K562 (cell line): ENCODE results near the gene TMX1. TPM values are rescaled to one million over a fixed set of nuclear protein-coding genes. Genes with fewer than 3 reads are reported as not detected.

ENCODE experiments used
- ATAC-seq: fragments of 200-7000 bp; cut with Tn5 transposase; 3 replicates; pipeline ENCODE4 v1.9.1; 2020; ENCODE audit warnings: moderate library complexity
- BruUV-seq: library from RNA; stranded (reverse); fragments of 400-500 nt; replicated peaks from 2 replicates; lab custom pipeline; 2021; lab: Mats Ljungman, UMichigan
- CTCF ChIA-PET: fragments of 300-600 bp; formaldehyde crosslinking; extraction: SDS; loops from one replicate; lab custom pipeline; 2021; ENCODE audit warnings: low intra/inter-chr PET ratio; lab: Yijun Ruan, JAX
- POLR2A ChIA-PET: fragments of 300-600, 350-650 bp; sonication (Branson Sonifier 250); formaldehyde crosslinking; extraction: SDS; loops from one replicate; lab custom pipeline; 2021; ENCODE audit warnings: antibody characterized with exemption, inconsistent platforms; lab: Yijun Ruan, JAX
- DNase-seq, 4 experiments: peaks; one replicate each; pipeline versions ENCODE4 v3.0.0 to v3.0.0-alpha.2; 2011 to 2018; ENCODE audit warnings: low spot score in 3 of 4, mixed read lengths in 3 of 4; ENCODE audit errors: extremely low read depth in 1 of 4
- FAIRE-seq: peaks from 2 replicates; lab custom pipeline; 2011; peaks lifted over from hg19 to GRCh38; lab: Jason Lieb, UNC
- H2AFZ ChIP-seq: 2 replicates; pipeline ENCODE4 v1.6.0; 2011; ENCODE audit warnings: low read depth, low read length, control low read depth, inconsistent platforms
- H3K27ac ChIP-seq: fragments of 200-600 bp; 3 replicates; pipeline ENCODE4 v1.8.0; 2011; ENCODE audit warnings: low read depth, mild to moderate bottlenecking, control low read depth, inconsistent platforms, low read length, moderate library complexity, mixed read lengths; ENCODE audit errors: extremely low read depth
- H3K27me3 ChIP-seq, 2 experiments: fragments of 300-600 bp in 1 of 2; 2 replicates in 1 of 2; 3 replicates in 1 of 2; pipeline versions ENCODE4 v1.6.0 to v1.8.0; 2011; ENCODE audit warnings: inconsistent platforms in 2 of 2, low read length in 2 of 2, mild to moderate bottlenecking in 1 of 2, mixed read lengths in 1 of 2, moderate library complexity in 1 of 2; ENCODE audit not compliant: control insufficient read depth in 2 of 2, insufficient read depth in 2 of 2
- H3K36me3 ChIP-seq: fragments of 300-600 bp; 3 replicates; pipeline ENCODE4 v1.8.0; 2011; ENCODE audit warnings: mild to moderate bottlenecking, low read length, inconsistent platforms; ENCODE audit not compliant: control insufficient read depth, insufficient read depth
- H3K4me1 ChIP-seq, 2 experiments: fragments of 200-600 bp in 1 of 2; replicated peaks in 1 of 2; 2 replicates in 1 of 2; 3 replicates in 1 of 2; pipeline versions ENCODE4 v1.5.1 to v1.8.0; 2011; ENCODE audit warnings: inconsistent platforms in 2 of 2, low read length in 2 of 2, mild to moderate bottlenecking in 1 of 2, mixed read lengths in 1 of 2, moderate library complexity in 1 of 2; ENCODE audit not compliant: control insufficient read depth in 2 of 2, insufficient read depth in 2 of 2
- H3K4me2 ChIP-seq: 2 replicates; pipeline ENCODE4 v1.6.1; 2011; ENCODE audit warnings: low read length, control low read depth, inconsistent platforms, mixed read lengths; ENCODE audit not compliant: insufficient read depth
- H3K4me3 ChIP-seq: fragments of 200-600 bp; sonication (generic), shearing (Covaris generic); 2 replicates; pipeline ENCODE4 v1.5.1; 2016; ENCODE audit warnings: control low read depth, inconsistent platforms
- H3K79me2 ChIP-seq: fragments of 200-600 bp; 3 replicates; pipeline ENCODE4 v1.8.0; 2011; ENCODE audit warnings: low read length, inconsistent platforms; ENCODE audit not compliant: control insufficient read depth, insufficient read depth
- H3K9ac ChIP-seq, 2 experiments: 2 replicates each; pipeline versions ENCODE4 v1.6.0 to v1.6.1; 2011; ENCODE audit warnings: low read depth in 2 of 2, low read length in 2 of 2, control low read depth in 1 of 2, inconsistent platforms in 1 of 2, mild to moderate bottlenecking in 1 of 2, mixed read lengths in 1 of 2; ENCODE audit not compliant: insufficient read depth in 1 of 2
- H3K9me1 ChIP-seq: one replicate; pipeline ENCODE4 v1.6.0; 2011; ENCODE audit warnings: inconsistent platforms, mild to moderate bottlenecking, low read length, moderate library complexity; ENCODE audit not compliant: control insufficient read depth, insufficient read depth
- H3K9me3 ChIP-seq: replicated peaks from 2 replicates; pipeline ENCODE4 v1.5.1; 2011; ENCODE audit warnings: low read depth, low read length, inconsistent platforms; ENCODE audit not compliant: control insufficient read depth, insufficient read depth
- H4K20me1 ChIP-seq: replicated peaks from 2 replicates; pipeline ENCODE4 v1.6.1; 2011; ENCODE audit warnings: low read length, inconsistent platforms, mixed read lengths; ENCODE audit not compliant: control insufficient read depth, insufficient read depth
- ARID2 ChIP-seq: fragments of 450-650 bp; IDR thresholded peaks from 2 replicates; pipeline ENCODE4 v1.6.1; 2017; ENCODE audit warnings: antibody characterized with exemption, mild to moderate bottlenecking
- DACH1 ChIP-seq: fragments of 450-650 bp; IDR thresholded peaks from 2 replicates; pipeline ENCODE4 v1.6.1; 2018; ENCODE audit not compliant: partially characterized antibody
- SREBF2 ChIP-seq: sonication (generic); formaldehyde crosslinking; IDR thresholded peaks from 2 replicates; pipeline ENCODE4 v1.4.0; 2020; ENCODE audit warnings: mild to moderate bottlenecking, missing genetic modification reagents
- ZSCAN29 ChIP-seq: fragments of 450-650 bp; IDR thresholded peaks from 2 replicates; pipeline ENCODE4 v1.6.1; 2017
- WGBS: fragments of 100-300 bp; shearing (Covaris generic); methylation state at CpG from one replicate; pipeline ENCODE4 v1.1.6; 2016; ENCODE audit warnings: low coverage, mixed read lengths; ENCODE audit not compliant: insufficient coverage; ENCODE audit errors: missing lambda C conversion rate; 5-methylcytosine and 5-hydroxymethylcytosine counted together
- in situ Hi-C: fragments of 300-500 bp; cut with MboI; formaldehyde crosslinking; loops from 4 replicates; pipeline ENCODE4 v1.15.0; 2018; ENCODE audit warnings: inconsistent platforms, mixed read lengths
- intact Hi-C: fragments of 100-400 bp; cut with micrococcal nuclease; formaldehyde crosslinking; loops from 2 replicates; pipeline ENCODE4 v1.14.2; 2022
- polyA plus RNA-seq, 8 experiments: library from polyadenylated mRNA; depleted of rRNA in 4 of 8; stranded (reverse) in 5 of 8; unstranded in 3 of 8; fragments of >200 nt; fragmentation: Nextera tagmentation in 2 of 8; fragmentation: Illumina TruSeq in 1 of 8; extraction: Ambion mirVana in 2 of 8; extraction: Trizol in 1 of 8; gene quantifications; 2 replicates each; pipeline versions ENCODE4 v1.2.1 to v1.2.3, GENCODE V29; 2011 to 2014; ENCODE audit warnings: inconsistent platforms in 1 of 8, missing spikeins in 1 of 8
- total RNA-seq, 7 experiments: library from RNA; depleted of rRNA in 6 of 7; stranded (reverse); fragments of >200 nt in 6 of 7; fragmentation: Illumina TruSeq in 2 of 7; extraction: Trizol in 2 of 7; gene quantifications; 2 replicates each; pipeline versions ENCODE4 v1.2.1 to v1.2.3, GENCODE V29; 2011 to 2021; ENCODE audit warnings: low replicate concordance in 1 of 7
- TF ChIP-seq, protein P1 (sequence below): fragments of 450-650 bp; formaldehyde crosslinking; IDR thresholded peaks from 2 replicates; pipeline ENCODE4 v1.4.0; 2022; ENCODE audit warnings: missing genetic modification characterization
- TF ChIP-seq, protein P2 (sequence below): sonication (generic); formaldehyde crosslinking; IDR thresholded peaks from 2 replicates; pipeline ENCODE4 v1.8.0; 2022; ENCODE audit warnings: missing genetic modification reagents, mild to moderate bottlenecking, moderate library complexity, borderline replicate concordance
- TF ChIP-seq, protein P3 (sequence below): fragments of 250-450 bp; sonication (Bioruptor Pico); IDR thresholded peaks from 2 replicates; pipeline ENCODE4 v1.5.0; 2020; ENCODE audit warnings: mild to moderate bottlenecking, borderline replicate concordance

Gene TMX1
- total and polyA plus RNA-seq, 9 of the 15 experiments (the other 6 are each of a cell fraction or from before 2014, with no cell fraction given), result 19.5 to 101 (median 34.7) TPM

DNA sequence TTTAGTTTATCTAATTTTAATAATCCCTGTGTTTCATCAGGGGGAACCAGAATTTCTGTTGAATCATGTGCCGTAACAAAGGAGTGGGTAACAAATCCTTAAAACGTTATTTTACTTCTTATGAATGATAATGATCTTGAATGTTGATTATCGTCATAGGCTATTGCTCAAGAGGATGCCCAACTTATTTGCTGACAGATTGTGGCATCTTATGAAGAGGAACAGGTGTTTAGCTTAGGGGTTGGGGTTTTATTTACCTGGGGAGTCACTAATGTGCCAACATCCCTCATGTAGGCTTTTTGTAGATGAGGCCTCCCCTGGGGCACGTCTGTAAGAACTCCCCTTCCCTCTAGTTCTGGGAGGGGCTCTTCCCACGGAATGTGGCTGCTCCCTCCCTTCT lies 32.4 kb upstream of the TMX1 start:
- H2AFZ ChIP-seq, result no peak overlapping the region
- no peak for FAIRE-seq
- no peaks in the 10 kb centered on the region for H3K9me3 ChIP-seq
- no peaks in the 10 kb centered on the region for H3K79me2 ChIP-seq
- TF ChIP-seq DACH1, result no peak
- TF ChIP-seq, protein P1, sequence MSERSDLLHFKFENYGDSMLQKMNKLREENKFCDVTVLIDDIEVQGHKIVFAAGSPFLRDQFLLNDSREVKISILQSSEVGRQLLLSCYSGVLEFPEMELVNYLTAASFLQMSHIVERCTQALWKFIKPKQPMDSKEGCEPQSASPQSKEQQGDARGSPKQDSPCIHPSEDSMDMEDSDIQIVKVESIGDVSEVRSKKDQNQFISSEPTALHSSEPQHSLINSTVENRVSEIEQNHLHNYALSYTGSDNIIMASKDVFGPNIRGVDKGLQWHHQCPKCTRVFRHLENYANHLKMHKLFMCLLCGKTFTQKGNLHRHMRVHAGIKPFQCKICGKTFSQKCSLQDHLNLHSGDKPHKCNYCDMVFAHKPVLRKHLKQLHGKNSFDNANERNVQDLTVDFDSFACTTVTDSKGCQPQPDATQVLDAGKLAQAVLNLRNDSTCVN (CRISPR knock-in tag), result no peak
- TF ChIP-seq ARID2, result no peak
- TF ChIP-seq, protein P2, sequence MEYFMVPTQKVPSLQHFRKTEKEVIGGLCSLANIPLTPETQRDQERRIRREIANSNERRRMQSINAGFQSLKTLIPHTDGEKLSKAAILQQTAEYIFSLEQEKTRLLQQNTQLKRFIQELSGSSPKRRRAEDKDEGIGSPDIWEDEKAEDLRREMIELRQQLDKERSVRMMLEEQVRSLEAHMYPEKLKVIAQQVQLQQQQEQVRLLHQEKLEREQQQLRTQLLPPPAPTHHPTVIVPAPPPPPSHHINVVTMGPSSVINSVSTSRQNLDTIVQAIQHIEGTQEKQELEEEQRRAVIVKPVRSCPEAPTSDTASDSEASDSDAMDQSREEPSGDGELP (CRISPR knock-in tag), result no peak
- TF ChIP-seq, protein P3, sequence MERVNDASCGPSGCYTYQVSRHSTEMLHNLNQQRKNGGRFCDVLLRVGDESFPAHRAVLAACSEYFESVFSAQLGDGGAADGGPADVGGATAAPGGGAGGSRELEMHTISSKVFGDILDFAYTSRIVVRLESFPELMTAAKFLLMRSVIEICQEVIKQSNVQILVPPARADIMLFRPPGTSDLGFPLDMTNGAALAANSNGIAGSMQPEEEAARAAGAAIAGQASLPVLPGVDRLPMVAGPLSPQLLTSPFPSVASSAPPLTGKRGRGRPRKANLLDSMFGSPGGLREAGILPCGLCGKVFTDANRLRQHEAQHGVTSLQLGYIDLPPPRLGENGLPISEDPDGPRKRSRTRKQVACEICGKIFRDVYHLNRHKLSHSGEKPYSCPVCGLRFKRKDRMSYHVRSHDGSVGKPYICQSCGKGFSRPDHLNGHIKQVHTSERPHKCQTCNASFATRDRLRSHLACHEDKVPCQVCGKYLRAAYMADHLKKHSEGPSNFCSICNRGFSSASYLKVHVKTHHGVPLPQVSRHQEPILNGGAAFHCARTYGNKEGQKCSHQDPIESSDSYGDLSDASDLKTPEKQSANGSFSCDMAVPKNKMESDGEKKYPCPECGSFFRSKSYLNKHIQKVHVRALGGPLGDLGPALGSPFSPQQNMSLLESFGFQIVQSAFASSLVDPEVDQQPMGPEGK (CRISPR knock-in tag), result no peak
- TF ChIP-seq SREBF2 (CRISPR knock-in tag), result no peak
- no peak for TF ChIP-seq ZSCAN29
- TF ChIP-seq, all 486 proteins: peak for 0
- Histone ChIP-seq H3K4me1 (no peaks in the 10 kb centered on the region), H3K9me1 (no peaks in the 10 kb centered on the region), H4K20me1 (no peaks in the 10 kb centered on the region), H3K4me2 (no peak overlapping the region), H3K27me3 (no peaks in the 10 kb centered on the region), H3K9ac (no peak overlapping the region), H3K27ac (no peak overlapping the region), H3K36me3 (no peaks in the 10 kb centered on the region), H3K4me3 (no peak overlapping the region)
- ChIA-PET POLR2A (no interaction called here), CTCF (no interaction called here)
- 0% methylated on average over 5 of the region's 5 CpGs for WGBS
- in situ Hi-C loops, result no loop called here
- ATAC-seq (no peak), DNase-seq (no peak)
- intact Hi-C loops, result no loop called here
- no TSS peak for BruUV-seq
